ENCODE results near the gene SLC6A5.

DNA sequence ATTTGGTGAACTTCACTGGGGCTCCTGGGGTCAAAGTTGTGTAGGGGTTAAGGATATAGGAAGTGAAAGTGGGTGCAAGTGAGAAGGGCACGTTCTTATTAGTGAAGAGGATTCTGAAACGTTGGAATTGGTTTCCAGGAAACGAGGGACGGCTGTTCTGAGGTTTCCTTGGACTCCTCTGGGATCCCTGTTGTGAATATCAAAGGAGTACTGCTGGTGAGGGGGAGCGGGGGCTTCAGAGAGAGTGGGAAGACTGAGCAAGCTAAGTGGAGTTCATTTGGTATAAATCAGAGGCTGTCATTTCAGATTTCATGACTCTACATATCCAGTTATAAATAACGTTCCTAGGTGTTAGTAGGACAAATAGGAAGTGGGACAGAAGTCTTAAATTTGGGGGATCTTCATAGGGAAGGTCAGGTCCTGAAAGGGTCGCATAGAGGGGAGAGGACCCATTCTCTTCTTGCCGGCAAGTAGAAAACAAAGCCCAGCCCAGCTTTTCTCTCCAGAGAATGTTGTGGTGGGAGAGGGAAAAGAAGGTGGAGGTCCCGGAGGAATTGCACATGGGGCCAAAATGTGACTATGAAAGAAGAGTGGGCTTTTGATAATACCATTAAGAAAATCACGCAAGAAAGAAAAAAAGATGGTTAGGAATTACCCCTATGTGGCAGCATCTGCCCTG, 68.9 kb downstream of the SLC6A5 start:
- TF ChIP-seq, protein P1, sequence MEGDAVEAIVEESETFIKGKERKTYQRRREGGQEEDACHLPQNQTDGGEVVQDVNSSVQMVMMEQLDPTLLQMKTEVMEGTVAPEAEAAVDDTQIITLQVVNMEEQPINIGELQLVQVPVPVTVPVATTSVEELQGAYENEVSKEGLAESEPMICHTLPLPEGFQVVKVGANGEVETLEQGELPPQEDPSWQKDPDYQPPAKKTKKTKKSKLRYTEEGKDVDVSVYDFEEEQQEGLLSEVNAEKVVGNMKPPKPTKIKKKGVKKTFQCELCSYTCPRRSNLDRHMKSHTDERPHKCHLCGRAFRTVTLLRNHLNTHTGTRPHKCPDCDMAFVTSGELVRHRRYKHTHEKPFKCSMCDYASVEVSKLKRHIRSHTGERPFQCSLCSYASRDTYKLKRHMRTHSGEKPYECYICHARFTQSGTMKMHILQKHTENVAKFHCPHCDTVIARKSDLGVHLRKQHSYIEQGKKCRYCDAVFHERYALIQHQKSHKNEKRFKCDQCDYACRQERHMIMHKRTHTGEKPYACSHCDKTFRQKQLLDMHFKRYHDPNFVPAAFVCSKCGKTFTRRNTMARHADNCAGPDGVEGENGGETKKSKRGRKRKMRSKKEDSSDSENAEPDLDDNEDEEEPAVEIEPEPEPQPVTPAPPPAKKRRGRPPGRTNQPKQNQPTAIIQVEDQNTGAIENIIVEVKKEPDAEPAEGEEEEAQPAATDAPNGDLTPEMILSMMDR (IDR thresholded peaks at IDR 0.05), result no peak
- TF ChIP-seq POLR2A (IDR thresholded peaks at IDR 0.05) (no peak), EP300 (IDR thresholded peaks at IDR 0.05) (no peak)

Measured in ovary (tissue), 3 donors.